ENCODE measurements around the gene RAF1. TPM values are rescaled to one million over a fixed set of nuclear protein-coding genes. Genes with fewer than 3 reads are reported as not detected.
A peak's percentile ranks its signal among the peaks of the same experiment; 100 is the strongest.

RAF1 gene
- total and polyA plus RNA-seq, 2 of the 13 experiments (the other 11 are each of a cell fraction or from before 2014, with no cell fraction given), result 72.2 to 91.4 TPM

- TF ChIP-seq, protein P1, sequence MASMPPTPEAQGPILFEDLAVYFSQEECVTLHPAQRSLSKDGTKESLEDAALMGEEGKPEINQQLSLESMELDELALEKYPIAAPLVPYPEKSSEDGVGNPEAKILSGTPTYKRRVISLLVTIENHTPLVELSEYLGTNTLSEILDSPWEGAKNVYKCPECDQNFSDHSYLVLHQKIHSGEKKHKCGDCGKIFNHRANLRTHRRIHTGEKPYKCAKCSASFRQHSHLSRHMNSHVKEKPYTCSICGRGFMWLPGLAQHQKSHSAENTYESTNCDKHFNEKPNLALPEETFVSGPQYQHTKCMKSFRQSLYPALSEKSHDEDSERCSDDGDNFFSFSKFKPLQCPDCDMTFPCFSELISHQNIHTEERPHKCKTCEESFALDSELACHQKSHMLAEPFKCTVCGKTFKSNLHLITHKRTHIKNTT (CRISPR knock-in tag; IDR thresholded peaks at IDR 0.05), result no peak
- TF ChIP-seq E2F5 (CRISPR knock-in tag; conservative IDR thresholded peaks at IDR 0.05) (no peak), SMAD1 (CRISPR knock-in tag; IDR thresholded peaks at IDR 0.05; ENCODE audit: borderline replicate concordance, low read depth) (no peak), ZNF639 (CRISPR knock-in tag; conservative IDR thresholded peaks at IDR 0.05) (no peak), CCDC6 (CRISPR knock-in tag; IDR thresholded peaks at IDR 0.05) (no peak), TIGD3 (CRISPR knock-in tag; IDR thresholded peaks at IDR 0.05; ENCODE audit: borderline replicate concordance) (no peak), ZNF691 (CRISPR knock-in tag; IDR thresholded peaks at IDR 0.05; ENCODE audit: borderline replicate concordance, low read depth) (no peak), ZFP36L1 (CRISPR knock-in tag; IDR thresholded peaks at IDR 0.05) (no peak), ZFP82 (CRISPR knock-in tag; IDR thresholded peaks at IDR 0.05; ENCODE audit: borderline replicate concordance) (no peak), NAIF1 (CRISPR knock-in tag; IDR thresholded peaks at IDR 0.05; ENCODE audit: borderline replicate concordance) (no peak), KDM3A (CRISPR knock-in tag; IDR thresholded peaks at IDR 0.05; ENCODE audit: low read depth) (no peak), ZNF670 (CRISPR knock-in tag; IDR thresholded peaks at IDR 0.05; ENCODE audit: borderline replicate concordance) (no peak), MTF2 (CRISPR knock-in tag; IDR thresholded peaks at IDR 0.05; ENCODE audit: borderline replicate concordance) (no peak), TEAD3 (CRISPR knock-in tag; optimal IDR thresholded peaks at IDR 0.05; ENCODE audit: borderline replicate concordance) (peak; percentile 23), SOX5 (CRISPR knock-in tag; IDR thresholded peaks at IDR 0.05; ENCODE audit: borderline replicate concordance) (0 out of 2 replicates have a peak, but pooled peaks have one; percentile 11), ZKSCAN8 (CRISPR knock-in tag; IDR thresholded peaks at IDR 0.05; ENCODE audit: borderline replicate concordance) (0 out of 2 replicates have a peak, but pooled peaks have one; percentile 26), NBN (conservative IDR thresholded peaks at IDR 0.05) (no peak), NR2F2 (IDR thresholded peaks at IDR 0.05; ENCODE audit: borderline replicate concordance, low read depth) (no peak), HOXA7 (CRISPR knock-in tag; IDR thresholded peaks at IDR 0.05) (no peak), ZNF253 (CRISPR knock-in tag; IDR thresholded peaks at IDR 0.05; ENCODE audit: borderline replicate concordance) (no peak)
- TF ChIP-seq, protein P2, sequence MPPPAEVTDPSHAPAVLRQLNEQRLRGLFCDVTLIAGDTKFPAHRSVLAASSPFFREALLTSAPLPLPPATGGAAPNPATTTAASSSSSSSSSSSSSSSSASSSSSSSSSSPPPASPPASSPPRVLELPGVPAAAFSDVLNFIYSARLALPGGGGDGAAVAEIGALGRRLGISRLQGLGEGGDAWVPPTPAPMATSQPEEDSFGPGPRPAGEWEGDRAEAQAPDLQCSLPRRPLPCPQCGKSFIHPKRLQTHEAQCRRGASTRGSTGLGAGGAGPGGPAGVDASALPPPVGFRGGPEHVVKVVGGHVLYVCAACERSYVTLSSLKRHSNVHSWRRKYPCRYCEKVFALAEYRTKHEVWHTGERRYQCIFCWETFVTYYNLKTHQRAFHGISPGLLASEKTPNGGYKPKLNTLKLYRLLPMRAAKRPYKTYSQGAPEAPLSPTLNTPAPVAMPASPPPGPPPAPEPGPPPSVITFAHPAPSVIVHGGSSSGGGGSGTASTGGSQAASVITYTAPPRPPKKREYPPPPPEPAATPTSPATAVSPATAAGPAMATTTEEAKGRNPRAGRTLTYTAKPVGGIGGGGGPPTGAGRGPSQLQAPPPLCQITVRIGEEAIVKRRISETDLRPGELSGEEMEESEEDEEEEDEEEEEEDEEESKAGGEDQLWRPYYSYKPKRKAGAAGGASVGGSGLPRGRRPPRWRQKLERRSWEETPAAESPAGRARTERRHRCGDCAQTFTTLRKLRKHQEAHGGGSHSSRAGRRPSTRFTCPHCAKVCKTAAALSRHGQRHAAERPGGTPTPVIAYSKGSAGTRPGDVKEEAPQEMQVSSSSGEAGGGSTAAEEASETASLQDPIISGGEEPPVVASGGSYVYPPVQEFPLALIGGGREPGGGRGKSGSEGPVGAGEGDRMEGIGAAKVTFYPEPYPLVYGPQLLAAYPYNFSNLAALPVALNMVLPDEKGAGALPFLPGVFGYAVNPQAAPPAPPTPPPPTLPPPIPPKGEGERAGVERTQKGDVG (CRISPR knock-in tag; IDR thresholded peaks at IDR 0.05; ENCODE audit: borderline replicate concordance), result no peak
These were observed 42.8 kb upstream of the RAF1 start (continued) for GRCh38 chr3:12706504-12707253.
